Neural crest cell (in vitro differentiated cells): ENCODE data around the gene LARGE1. TPM values are rescaled to one million over a fixed set of nuclear protein-coding genes. Genes with fewer than 3 reads are reported as not detected.

Experiments
- DNase-seq: peaks from one replicate; pipeline ENCODE4 v3.0.0; 2021; ENCODE audit warnings: low read depth, mixed read lengths, low spot score
- H3K27ac Mint-ChIP-seq: one replicate; pipeline ENCODE4 v1.8.0; 2021; ENCODE audit warnings: mild to moderate bottlenecking, mixed read lengths; ENCODE audit not compliant: unreplicated experiment
- H3K27me3 Mint-ChIP-seq: 2 replicates; pipeline ENCODE4 v1.8.0; 2021; ENCODE audit warnings: low read depth, mild to moderate bottlenecking, mixed read lengths
- H3K36me3 Mint-ChIP-seq: 2 replicates; pipeline ENCODE4 v1.8.0; 2021; ENCODE audit warnings: low read depth, mild to moderate bottlenecking, mixed read lengths
- H3K4me1 Mint-ChIP-seq: 2 replicates; pipeline ENCODE4 v1.8.0; 2021; ENCODE audit warnings: mixed read lengths
- H3K4me3 Mint-ChIP-seq: one replicate; pipeline ENCODE4 v1.8.0; 2021; ENCODE audit warnings: mild to moderate bottlenecking, mixed read lengths
- H3K9me3 Mint-ChIP-seq: 2 replicates; pipeline ENCODE4 v1.8.0; 2021; ENCODE audit warnings: mixed read lengths
- total RNA-seq: library from RNA; stranded (reverse); gene quantifications from 2 replicates; pipeline ENCODE4 v1.2.1, GENCODE V29; 2021
- TF ChIP-seq, protein P1 (sequence below): fragments of 200-600 bp; sonication (generic); conservative IDR thresholded peaks from 2 replicates; pipeline ENCODE4 v1.5.0; 2021; ENCODE audit warnings: antibody characterized with exemption, mild to moderate bottlenecking

The LARGE1 gene
- total RNA-seq, 1 donor from 2014 or later: 33.0 TPM

DNA sequence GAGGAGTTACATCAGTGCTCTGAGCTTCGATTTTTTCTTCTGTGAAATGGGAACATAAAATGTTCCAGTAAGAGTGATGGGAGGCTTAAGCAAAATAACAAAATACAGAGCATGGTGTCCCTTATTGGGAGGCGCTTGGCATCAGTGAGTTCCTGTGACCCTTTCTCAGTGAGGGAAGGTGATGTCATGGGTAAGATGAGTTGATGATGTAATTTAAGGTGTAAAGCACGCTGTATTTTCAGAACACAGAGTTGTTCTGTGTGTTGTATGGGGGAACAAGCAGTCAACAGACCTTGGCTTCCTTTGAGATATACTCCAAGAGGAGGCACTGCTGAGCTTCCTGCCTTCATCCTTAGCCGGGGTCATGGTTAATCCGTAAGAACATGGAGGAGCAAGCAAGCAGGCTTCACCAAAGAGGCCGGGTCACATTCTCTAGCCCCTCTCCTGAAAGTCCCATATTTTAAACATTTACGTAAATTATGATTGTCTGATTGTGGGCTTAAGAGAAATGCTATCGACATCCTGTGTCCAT, 266.7 kb downstream of the LARGE1 start:
- no peaks in the 10 kb centered on the region for H3K27me3 Mint-ChIP-seq

DNA sequence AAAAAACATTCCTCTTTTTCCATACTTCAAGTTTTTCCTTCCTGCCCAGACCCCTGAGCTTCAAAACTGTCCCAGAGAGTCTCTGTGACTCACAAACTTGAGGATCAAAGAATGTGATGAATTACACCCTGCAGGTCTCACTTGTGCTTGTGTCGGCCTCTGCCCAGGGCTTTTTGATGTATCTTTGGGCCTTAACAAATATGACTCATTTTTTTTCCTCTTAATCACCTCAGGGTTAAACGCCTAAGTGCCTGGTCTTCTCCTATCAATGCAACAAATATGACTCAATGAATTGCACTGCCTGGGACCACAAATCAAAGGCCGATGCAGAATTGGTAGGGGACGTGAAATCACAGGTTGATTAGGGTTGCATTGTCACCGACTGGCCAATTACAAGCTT, 267.7 kb downstream of the LARGE1 start:
- H3K36me3 Mint-ChIP-seq: peaks cover 25% of the 10 kb centered on the region
- no peak overlapping the region for H3K27ac Mint-ChIP-seq
- no peak for DNase-seq
- H3K9me3 Mint-ChIP-seq: peaks cover 11% of the 10 kb centered on the region
- TF ChIP-seq, protein P1, sequence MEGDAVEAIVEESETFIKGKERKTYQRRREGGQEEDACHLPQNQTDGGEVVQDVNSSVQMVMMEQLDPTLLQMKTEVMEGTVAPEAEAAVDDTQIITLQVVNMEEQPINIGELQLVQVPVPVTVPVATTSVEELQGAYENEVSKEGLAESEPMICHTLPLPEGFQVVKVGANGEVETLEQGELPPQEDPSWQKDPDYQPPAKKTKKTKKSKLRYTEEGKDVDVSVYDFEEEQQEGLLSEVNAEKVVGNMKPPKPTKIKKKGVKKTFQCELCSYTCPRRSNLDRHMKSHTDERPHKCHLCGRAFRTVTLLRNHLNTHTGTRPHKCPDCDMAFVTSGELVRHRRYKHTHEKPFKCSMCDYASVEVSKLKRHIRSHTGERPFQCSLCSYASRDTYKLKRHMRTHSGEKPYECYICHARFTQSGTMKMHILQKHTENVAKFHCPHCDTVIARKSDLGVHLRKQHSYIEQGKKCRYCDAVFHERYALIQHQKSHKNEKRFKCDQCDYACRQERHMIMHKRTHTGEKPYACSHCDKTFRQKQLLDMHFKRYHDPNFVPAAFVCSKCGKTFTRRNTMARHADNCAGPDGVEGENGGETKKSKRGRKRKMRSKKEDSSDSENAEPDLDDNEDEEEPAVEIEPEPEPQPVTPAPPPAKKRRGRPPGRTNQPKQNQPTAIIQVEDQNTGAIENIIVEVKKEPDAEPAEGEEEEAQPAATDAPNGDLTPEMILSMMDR: no peak
- no peaks in the 10 kb centered on the region for H3K27me3 Mint-ChIP-seq
- no peak overlapping the region for H3K4me3 Mint-ChIP-seq
- peaks cover 30% of the 10 kb centered on the region for H3K4me1 Mint-ChIP-seq

More for the DNA sequence above, 266.7 kb downstream of the LARGE1 start:
- peaks cover 22% of the 10 kb centered on the region for H3K36me3 Mint-ChIP-seq
- DNase-seq: no peak
- H3K9me3 Mint-ChIP-seq: peaks cover 14% of the 10 kb centered on the region
- no peak overlapping the region for H3K4me3 Mint-ChIP-seq
- H3K4me1 Mint-ChIP-seq: peaks cover 34% of the 10 kb centered on the region
- H3K27ac Mint-ChIP-seq: no peak overlapping the region
- TF ChIP-seq, protein P1: no peak

DNA sequence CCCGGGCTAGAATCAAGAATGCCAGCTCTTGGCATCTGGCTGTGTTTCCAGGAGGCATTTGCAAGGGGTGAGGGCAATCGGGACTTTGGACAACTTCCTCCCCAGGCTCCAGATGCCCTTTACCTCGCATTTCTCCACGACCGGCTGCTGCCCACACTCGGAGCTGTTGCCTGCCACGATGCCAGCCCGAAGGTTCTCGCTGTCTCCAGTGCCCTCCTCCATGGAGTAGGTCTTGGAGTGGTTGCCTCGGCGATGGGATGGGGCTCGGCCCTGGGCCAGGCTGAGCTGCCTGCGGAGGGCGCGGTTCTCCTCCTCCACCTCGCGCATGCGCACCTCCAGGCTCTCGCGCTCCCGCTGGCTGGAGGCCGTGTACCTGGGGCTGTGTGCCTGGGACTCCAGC, 270.0 kb downstream of the LARGE1 start:
- peaks cover 28% of the 10 kb centered on the region for H3K4me1 Mint-ChIP-seq

DNA sequence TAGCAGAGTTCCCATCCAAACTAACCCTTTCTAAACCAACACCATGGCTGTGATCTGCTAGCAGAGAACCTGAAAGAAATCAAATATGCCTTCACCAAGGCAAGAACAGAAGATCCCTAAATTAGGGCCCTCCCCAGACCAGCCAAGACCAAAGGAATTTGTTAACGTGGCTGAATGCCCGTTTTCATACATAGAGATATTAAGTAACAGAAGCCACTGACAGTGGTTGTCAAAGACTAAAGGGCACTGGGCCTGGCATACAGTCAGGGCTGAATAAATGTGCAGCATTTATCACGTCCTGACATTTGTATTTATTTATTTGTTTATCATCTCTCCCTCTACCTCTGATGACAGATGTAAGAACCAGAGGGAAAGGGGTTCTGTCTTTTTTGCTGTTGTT, 271.8 kb downstream of the LARGE1 start:
- no peak overlapping the region for H3K27ac Mint-ChIP-seq
- H3K4me1 Mint-ChIP-seq: peaks cover 14% of the 10 kb centered on the region
- H3K9me3 Mint-ChIP-seq: peaks cover 14% of the 10 kb centered on the region
- TF ChIP-seq, protein P1: no peak
- DNase-seq: no peak
- no peak overlapping the region for H3K4me3 Mint-ChIP-seq
- no peaks in the 10 kb centered on the region for H3K27me3 Mint-ChIP-seq
- peaks cover 38% of the 10 kb centered on the region for H3K36me3 Mint-ChIP-seq

More for the DNA sequence above, 270.0 kb downstream of the LARGE1 start:
- peaks cover 7% of the 10 kb centered on the region for H3K9me3 Mint-ChIP-seq
- no peak overlapping the region for H3K27ac Mint-ChIP-seq
- peaks cover 29% of the 10 kb centered on the region for H3K36me3 Mint-ChIP-seq
- DNase-seq: no peak
- no peak overlapping the region for H3K4me3 Mint-ChIP-seq
- no peaks in the 10 kb centered on the region for H3K27me3 Mint-ChIP-seq
- TF ChIP-seq, protein P1: no peak

DNA sequence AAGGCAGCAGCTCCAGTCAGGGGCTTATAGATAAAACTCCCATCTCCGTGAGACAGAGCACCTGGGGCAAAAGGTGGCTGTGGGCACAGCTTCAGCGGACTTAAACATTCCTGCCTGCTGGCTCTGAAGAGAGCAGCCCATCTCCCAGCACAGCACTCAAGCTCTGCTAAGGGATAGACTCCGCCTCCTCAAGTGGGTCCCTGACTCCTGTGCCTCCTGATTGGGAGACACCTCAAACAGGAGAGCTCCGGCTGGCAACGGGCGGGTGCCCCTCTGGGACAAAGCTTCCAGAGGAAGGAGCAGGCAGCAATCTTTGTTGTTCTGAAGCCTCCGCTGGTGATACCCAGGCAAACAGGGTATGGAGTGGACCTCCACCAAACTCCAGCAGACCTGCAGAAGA, 279.4 kb downstream of the LARGE1 start:
- H3K4me3 Mint-ChIP-seq: no peak overlapping the region
- no peak for DNase-seq
- H3K27ac Mint-ChIP-seq: no peak overlapping the region
- H3K27me3 Mint-ChIP-seq: no peaks in the 10 kb centered on the region
- TF ChIP-seq, protein P1: no peak
- H3K9me3 Mint-ChIP-seq: peaks cover 14% of the 10 kb centered on the region
- H3K36me3 Mint-ChIP-seq: peaks cover 25% of the 10 kb centered on the region
- no peaks in the 10 kb centered on the region for H3K4me1 Mint-ChIP-seq
